Left forelimb (tissue), 1 donor: ENCODE measurements around the gene AGO1.
"Not testable (repeated sequence)": the region's sequence is repeated elsewhere in the genome, so short reads cannot be mapped to it uniquely, and the experiment has no call there.

Experiments
- DNase-seq: peaks from one replicate; pipeline ENCODE4 v3.0.0-alpha.2; 2018; ENCODE audit warnings: low spot score

Gene AGO1

GRCh38 chr1:35923791-35924221 lies 40.8 kb downstream of the AGO1 start:
- DNase-seq, result no peak

- no peak for DNase-seq
These were observed 41.8 kb downstream of the AGO1 start for GRCh38 chr1:35924838-35925237.

GRCh38 chr1:35925741-35926140 lies 42.7 kb downstream of the AGO1 start:
- DNase-seq, result no peak

GRCh38 chr1:35927472-35927871 lies 44.5 kb downstream of the AGO1 start:
- DNase-seq, result no peak

GRCh38 chr1:35929730-35930592 lies 47.0 kb downstream of the AGO1 start:
- no peak for DNase-seq

- DNase-seq, result peak; percentile 89
These were observed 47.8 kb downstream of the AGO1 start, which contains the start of gene AGO3 for GRCh38 chr1:35930593-35931445. AGO3 (plus strand) TSS chr1:35931105; CDS start chr1:35931427, 322 bp downstream.

GRCh38 chr1:35931446-35932157 lies 48.6 kb downstream of the AGO1 start:
- peak; percentile 70 for DNase-seq

GRCh38 chr1:35932158-35932636 lies 49.2 kb downstream of the AGO1 start:
- no peak for DNase-seq

GRCh38 chr1:35932941-35933340 lies 49.9 kb downstream of the AGO1 start:
- no peak for DNase-seq

GRCh38 chr1:35935442-35936388 lies 52.7 kb downstream of the AGO1 start:
- DNase-seq, result no peak

- DNase-seq, result no peak
These were observed 53.8 kb downstream of the AGO1 start for GRCh38 chr1:35936838-35937237.

- no peak for DNase-seq
These were observed 56.5 kb downstream of the AGO1 start for GRCh38 chr1:35939484-35939883.

GRCh38 chr1:35945327-35945726 lies 62.3 kb downstream of the AGO1 start:
- no peak for DNase-seq

- no peak for DNase-seq
These were observed 64.5 kb downstream of the AGO1 start for GRCh38 chr1:35947547-35947946.

GRCh38 chr1:35958558-35958957 lies 75.5 kb downstream of the AGO1 start:
- no peak for DNase-seq

- DNase-seq, result no peak
These were observed 76.3 kb downstream of the AGO1 start for GRCh38 chr1:35959304-35959703.

GRCh38 chr1:35962952-35963351 lies 79.9 kb downstream of the AGO1 start:
- DNase-seq, result no peak

GRCh38 chr1:35964277-35964676 lies 81.3 kb downstream of the AGO1 start:
- DNase-seq, result not testable (repeated sequence)

GRCh38 chr1:35968396-35968795 lies 85.4 kb downstream of the AGO1 start:
- DNase-seq, result no peak

- no peak for DNase-seq
These were observed 88.6 kb downstream of the AGO1 start for GRCh38 chr1:35971601-35972000.

- not testable (repeated sequence) for DNase-seq
These were observed 89.6 kb downstream of the AGO1 start for GRCh38 chr1:35972631-35973030.
